Loucy (cell line): ENCODE measurements around the gene OR11H6.

ENCODE experiments used
- H2AFZ ChIP-seq: fragments of 200-600 bp; sonication (generic); 2 replicates; pipeline ENCODE4 v1.6.0; 2016; ENCODE audit warnings: antibody characterized with exemption, mild to moderate bottlenecking, low read length, moderate library complexity
- H3F3A ChIP-seq: fragments of 200-600 bp; 2 replicates; pipeline ENCODE4 v1.6.0; 2016; ENCODE audit warnings: antibody characterized with exemption, low read depth, mild to moderate bottlenecking
- H3K27me3 ChIP-seq: fragments of 200-600 bp; sonication (generic); 2 replicates; pipeline ENCODE4 v1.6.1; 2014; ENCODE audit warnings: low read length, mild to moderate bottlenecking; ENCODE audit not compliant: insufficient read depth, poor library complexity, severe bottlenecking
- H3K36me3 ChIP-seq: fragments of 200-600 bp; sonication (generic); 2 replicates; pipeline ENCODE4 v1.6.1; 2016; ENCODE audit warnings: low read length; ENCODE audit not compliant: insufficient read depth
- H3K4me1 ChIP-seq: fragments of 200-600 bp; sonication (generic); 2 replicates; pipeline ENCODE4 v1.5.1; 2014; ENCODE audit warnings: low read length, mild to moderate bottlenecking; ENCODE audit not compliant: insufficient read depth, poor library complexity, severe bottlenecking
- H3K4me2 ChIP-seq: fragments of 200-600 bp; sonication (generic); 2 replicates; pipeline ENCODE4 v1.6.0; 2014; ENCODE audit warnings: antibody characterized with exemption, low read length, low read depth, mild to moderate bottlenecking; ENCODE audit not compliant: poor library complexity, severe bottlenecking
- H3K4me3 ChIP-seq: fragments of 200-600 bp; sonication (generic); 2 replicates; pipeline ENCODE4 v1.5.1; 2014; ENCODE audit warnings: low read length, mild to moderate bottlenecking, mixed read lengths; ENCODE audit not compliant: poor library complexity, severe bottlenecking
- H3K79me2 ChIP-seq: fragments of 200-600 bp; sonication (generic); 2 replicates; pipeline ENCODE4 v1.6.1; 2014; ENCODE audit warnings: low read length; ENCODE audit not compliant: insufficient read depth
- H3K9ac ChIP-seq: fragments of 200-600 bp; sonication (generic); 2 replicates; pipeline ENCODE4 v1.6.0; 2014; ENCODE audit warnings: mild to moderate bottlenecking, low read depth, low read length, moderate library complexity; ENCODE audit not compliant: poor library complexity, severe bottlenecking
- H3K9me2 ChIP-seq: fragments of 200-600 bp; sonication (generic); replicated peaks from 2 replicates; pipeline ENCODE4 v1.6.1; 2016; ENCODE audit warnings: low read depth, low read length, mixed read lengths
- H3K9me3 ChIP-seq: fragments of 200-600 bp; sonication (generic); 2 replicates; pipeline ENCODE4 v1.6.1; 2014; ENCODE audit warnings: mild to moderate bottlenecking, antibody characterized with exemption, low read length, low read depth; ENCODE audit not compliant: insufficient read depth
- H4K20me1 ChIP-seq: fragments of 200-600 bp; sonication (generic); 2 replicates; pipeline ENCODE4 v1.6.0; 2014; ENCODE audit warnings: antibody characterized with exemption, low read length, mild to moderate bottlenecking; ENCODE audit not compliant: insufficient read depth, poor library complexity, severe bottlenecking
- EZH2phosphoT487 ChIP-seq: fragments of 200-600 bp; IDR thresholded peaks from 2 replicates; pipeline ENCODE4 v1.6.1; 2018; ENCODE audit warnings: antibody characterized with exemption, mild to moderate bottlenecking, moderate library complexity, borderline replicate concordance
- TF ChIP-seq, protein P1 (sequence below): fragments of 200-600 bp; sonication (generic); conservative IDR thresholded peaks from 2 replicates; pipeline ENCODE4 v1.5.1; 2014; ENCODE audit warnings: mild to moderate bottlenecking, antibody characterized with exemption, low read length

The OR11H6 gene

DNA sequence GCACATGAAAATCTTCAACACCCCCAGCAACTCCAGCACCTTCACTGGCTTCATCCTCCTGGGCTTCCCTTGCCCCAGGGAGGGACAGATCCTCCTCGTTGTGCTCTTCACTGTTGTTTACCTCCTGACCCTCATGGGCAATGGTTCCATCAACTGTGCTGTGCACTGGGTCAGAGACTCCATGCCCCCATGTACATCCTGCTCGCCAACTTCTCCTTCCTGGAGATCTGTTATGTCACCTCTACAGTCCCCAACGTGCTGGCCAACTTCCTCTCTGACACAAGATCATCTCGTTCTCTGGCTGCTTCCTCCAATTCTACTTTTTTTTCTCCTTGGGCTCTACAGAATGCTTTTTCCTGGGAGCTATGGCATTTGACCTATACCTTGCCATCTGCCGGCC lies 44.3 kb upstream of the OR11H6 start:
- no peaks in the 10 kb centered on the region for H3K36me3 ChIP-seq
- H3K4me1 ChIP-seq, result no peaks in the 10 kb centered on the region
- no peak overlapping the region for H3K9ac ChIP-seq
- no peaks in the 10 kb centered on the region for H3F3A ChIP-seq
- no peak overlapping the region for H2AFZ ChIP-seq
- no peak for TF ChIP-seq EZH2phosphoT487
- TF ChIP-seq, protein P1, sequence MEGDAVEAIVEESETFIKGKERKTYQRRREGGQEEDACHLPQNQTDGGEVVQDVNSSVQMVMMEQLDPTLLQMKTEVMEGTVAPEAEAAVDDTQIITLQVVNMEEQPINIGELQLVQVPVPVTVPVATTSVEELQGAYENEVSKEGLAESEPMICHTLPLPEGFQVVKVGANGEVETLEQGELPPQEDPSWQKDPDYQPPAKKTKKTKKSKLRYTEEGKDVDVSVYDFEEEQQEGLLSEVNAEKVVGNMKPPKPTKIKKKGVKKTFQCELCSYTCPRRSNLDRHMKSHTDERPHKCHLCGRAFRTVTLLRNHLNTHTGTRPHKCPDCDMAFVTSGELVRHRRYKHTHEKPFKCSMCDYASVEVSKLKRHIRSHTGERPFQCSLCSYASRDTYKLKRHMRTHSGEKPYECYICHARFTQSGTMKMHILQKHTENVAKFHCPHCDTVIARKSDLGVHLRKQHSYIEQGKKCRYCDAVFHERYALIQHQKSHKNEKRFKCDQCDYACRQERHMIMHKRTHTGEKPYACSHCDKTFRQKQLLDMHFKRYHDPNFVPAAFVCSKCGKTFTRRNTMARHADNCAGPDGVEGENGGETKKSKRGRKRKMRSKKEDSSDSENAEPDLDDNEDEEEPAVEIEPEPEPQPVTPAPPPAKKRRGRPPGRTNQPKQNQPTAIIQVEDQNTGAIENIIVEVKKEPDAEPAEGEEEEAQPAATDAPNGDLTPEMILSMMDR, result no peak
- H3K9me2 ChIP-seq, result no peaks in the 10 kb centered on the region
- H3K4me3 ChIP-seq, result no peak overlapping the region
- no peaks in the 10 kb centered on the region for H3K27me3 ChIP-seq
- no peaks in the 10 kb centered on the region for H3K79me2 ChIP-seq
- no peaks in the 10 kb centered on the region for H4K20me1 ChIP-seq
- no peaks in the 10 kb centered on the region for H3K9me3 ChIP-seq
- no peak overlapping the region for H3K4me2 ChIP-seq

DNA sequence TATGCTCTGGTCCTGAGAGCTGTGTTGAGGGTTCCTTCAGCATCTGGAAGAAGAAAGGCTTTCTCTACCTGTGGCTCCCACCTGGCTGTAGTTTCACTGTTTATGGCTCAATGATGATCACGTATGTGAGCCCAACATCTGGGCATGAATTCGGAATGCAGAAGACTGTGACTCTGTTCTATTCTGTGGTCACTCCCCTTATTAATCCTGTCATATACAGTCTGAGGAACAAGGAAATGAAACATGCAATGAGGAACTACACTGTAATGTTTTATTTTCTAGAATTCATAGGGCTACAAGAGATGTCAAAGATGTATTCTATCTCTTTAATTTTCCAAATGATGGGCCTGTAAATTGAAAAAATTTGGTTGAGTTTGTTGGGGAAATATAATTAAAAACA lies 43.6 kb upstream of the OR11H6 start:
- Histone ChIP-seq H3K4me3 (no peak overlapping the region), H2AFZ (no peak overlapping the region), H3K4me2 (no peak overlapping the region), H3K9me3 (no peaks in the 10 kb centered on the region), H3K36me3 (no peaks in the 10 kb centered on the region), H3K79me2 (no peaks in the 10 kb centered on the region), H3K9ac (no peak overlapping the region), H3F3A (no peaks in the 10 kb centered on the region), H3K27me3 (no peaks in the 10 kb centered on the region), H3K4me1 (no peaks in the 10 kb centered on the region), H4K20me1 (no peaks in the 10 kb centered on the region), H3K9me2 (no peaks in the 10 kb centered on the region)
- TF ChIP-seq, protein P1, result no peak
- no peak for TF ChIP-seq EZH2phosphoT487

DNA sequence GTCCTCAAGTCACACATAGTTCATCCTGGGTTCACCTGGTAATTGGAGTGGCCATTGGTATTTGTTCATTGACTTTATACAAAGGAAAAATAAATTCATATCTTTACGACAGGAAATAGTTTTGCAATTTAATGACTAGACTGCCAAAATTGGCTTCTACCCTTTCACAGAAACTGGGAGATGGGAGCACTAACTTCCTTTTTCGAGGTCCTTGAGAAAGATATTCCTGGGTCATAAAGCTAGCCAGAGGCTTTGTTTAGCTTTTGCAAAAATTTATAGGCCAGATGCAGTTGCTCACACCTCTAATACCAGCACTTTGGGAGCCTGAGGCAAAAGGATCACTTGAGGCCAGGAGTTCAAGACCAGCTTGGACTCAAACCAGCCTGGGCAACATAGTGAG lies 43.0 kb upstream of the OR11H6 start:
- H4K20me1 ChIP-seq, result no peaks in the 10 kb centered on the region
- H3K9ac ChIP-seq, result no peak overlapping the region
- no peaks in the 10 kb centered on the region for H3K9me3 ChIP-seq
- no peak overlapping the region for H2AFZ ChIP-seq
- no peaks in the 10 kb centered on the region for H3F3A ChIP-seq
- H3K27me3 ChIP-seq, result no peaks in the 10 kb centered on the region
- no peaks in the 10 kb centered on the region for H3K79me2 ChIP-seq
- H3K4me1 ChIP-seq, result no peaks in the 10 kb centered on the region
- H3K36me3 ChIP-seq, result no peaks in the 10 kb centered on the region
- TF ChIP-seq, protein P1, result no peak
- TF ChIP-seq EZH2phosphoT487, result no peak
- no peaks in the 10 kb centered on the region for H3K9me2 ChIP-seq
- no peak overlapping the region for H3K4me3 ChIP-seq
- no peak overlapping the region for H3K4me2 ChIP-seq
